Stimulated activated CD8-positive, alpha-beta memory T cell treated with anti-CD3 and anti-CD28 coated beads, Interleukin-15, amount 100 ng/mL, for 24 hours (primary cell): ENCODE measurements around the gene KIR3DL3.
"Not testable (repeated sequence)": the region's sequence is repeated elsewhere in the genome, so short reads cannot be mapped to it uniquely, and the experiment has no call there.

Source experiments
- DNase-seq: peaks from one replicate; pipeline ENCODE4 v3.0.0-alpha.2; 2020; ENCODE audit warnings: low read depth

KIR3DL3 gene

GRCh38 chr19:54731191-54731590 lies 6.9 kb downstream of the KIR3DL3 start:
- no peak for DNase-seq

GRCh38 chr19:54738306-54738705 lies 14.1 kb downstream of the KIR3DL3 start, which contains the start of gene KIR2DL3:
Gene KIR2DL3 (plus strand): TSS chr19:54738513. CDS start chr19:54738546, 33 bp downstream.
- DNase-seq: not testable (repeated sequence)

DNA sequence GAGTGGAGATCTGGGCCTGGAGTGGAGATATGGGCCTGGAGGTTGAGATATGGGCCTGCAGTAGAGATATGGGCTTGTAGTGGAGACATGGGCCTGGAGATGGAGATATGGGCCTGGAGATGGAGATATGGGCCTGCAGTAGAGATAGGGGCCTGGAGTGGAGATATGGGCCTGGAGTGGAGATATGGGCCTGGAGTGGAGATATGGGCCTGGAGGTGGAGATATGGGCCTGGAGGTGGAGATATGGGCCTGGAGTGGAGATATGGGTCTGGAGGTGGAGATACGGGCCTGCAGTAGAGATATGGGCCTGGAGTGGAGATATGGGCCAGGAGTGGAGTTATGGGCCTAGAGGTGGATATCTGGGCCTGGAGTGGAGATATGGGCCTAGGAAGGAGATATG lies 14.5 kb downstream of the KIR3DL3 start:
- no peak for DNase-seq

DNA sequence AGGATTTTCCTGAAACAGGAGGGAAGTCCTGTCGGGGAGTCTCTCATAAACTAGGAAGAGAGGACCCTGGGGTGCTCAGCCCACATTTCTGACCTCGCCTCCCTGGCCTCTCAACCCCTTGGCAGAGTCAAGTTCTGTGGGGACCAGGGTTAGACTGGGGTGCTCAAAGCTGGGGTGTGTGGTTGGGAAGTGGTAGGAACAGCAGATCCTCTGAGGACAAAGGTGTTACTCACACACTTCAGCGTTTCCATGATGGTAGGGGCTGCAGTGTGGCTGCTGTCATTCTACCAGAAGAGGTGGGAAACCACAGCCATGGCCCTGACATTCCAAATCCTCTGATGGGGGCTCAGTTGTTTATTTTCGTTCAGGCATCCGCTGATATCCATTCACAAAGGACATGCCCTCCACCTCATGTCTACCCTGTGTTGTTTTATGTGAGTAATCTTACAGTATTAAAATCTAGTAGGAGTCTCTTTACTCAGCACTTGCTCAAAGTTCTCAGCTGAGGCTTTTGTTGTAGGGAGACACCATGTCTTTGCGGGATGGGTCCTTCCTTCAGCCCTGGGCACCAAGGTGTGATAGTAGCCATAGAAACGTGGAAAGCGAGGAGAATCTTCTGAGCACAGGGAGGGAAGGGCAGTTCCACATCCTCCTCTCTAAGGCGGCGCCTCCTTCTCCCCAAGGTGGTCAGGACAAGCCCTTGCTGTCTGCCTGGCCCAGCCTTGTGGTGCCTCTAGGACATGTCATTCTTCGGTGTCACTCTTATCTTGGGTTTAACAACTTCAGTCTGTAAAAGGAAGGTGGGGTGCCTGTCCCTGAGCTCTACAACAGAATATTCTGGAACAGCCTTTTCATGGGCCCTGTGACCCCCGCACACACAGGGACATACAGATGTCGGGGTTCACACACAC lies 15.6 kb downstream of the KIR3DL3 start:
- DNase-seq: no peak

GRCh38 chr19:54741950-54742349 lies 17.7 kb downstream of the KIR3DL3 start:
- DNase-seq: not testable (repeated sequence)

- DNase-seq: not testable (repeated sequence)
Measured at GRCh38 chr19:54744080-54744479, 19.8 kb downstream of the KIR3DL3 start.

GRCh38 chr19:54747614-54748322 lies 23.5 kb downstream of the KIR3DL3 start:
- DNase-seq: not testable (repeated sequence)

DNA sequence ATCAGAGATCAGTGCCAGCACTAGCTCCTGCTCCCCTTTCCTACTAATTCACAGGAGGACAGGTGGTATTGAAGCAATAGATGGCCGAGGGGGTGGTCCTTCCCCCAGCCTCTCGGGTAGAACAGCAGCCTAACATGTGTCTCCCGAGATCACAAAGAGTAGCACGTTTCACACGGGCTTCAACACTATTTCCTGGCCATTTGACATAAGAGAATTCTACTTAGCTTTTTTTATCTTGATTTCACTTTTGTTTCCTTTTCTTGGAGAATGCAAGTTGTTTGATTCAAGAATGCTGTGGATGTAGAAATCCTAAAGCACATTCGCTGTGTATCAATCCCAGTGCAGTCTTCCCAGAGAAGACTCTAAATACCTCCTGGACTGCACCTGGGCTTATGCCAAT lies 26.0 kb downstream of the KIR3DL3 start:
- DNase-seq: not testable (repeated sequence)

- not testable (repeated sequence) for DNase-seq
Measured at GRCh38 chr19:54756204-54757110, 32.2 kb downstream of the KIR3DL3 start.

GRCh38 chr19:54758577-54758976 lies 34.3 kb downstream of the KIR3DL3 start:
- not testable (repeated sequence) for DNase-seq

- DNase-seq: not testable (repeated sequence)
Measured at GRCh38 chr19:54764219-54764618, 40.0 kb downstream of the KIR3DL3 start.

DNA sequence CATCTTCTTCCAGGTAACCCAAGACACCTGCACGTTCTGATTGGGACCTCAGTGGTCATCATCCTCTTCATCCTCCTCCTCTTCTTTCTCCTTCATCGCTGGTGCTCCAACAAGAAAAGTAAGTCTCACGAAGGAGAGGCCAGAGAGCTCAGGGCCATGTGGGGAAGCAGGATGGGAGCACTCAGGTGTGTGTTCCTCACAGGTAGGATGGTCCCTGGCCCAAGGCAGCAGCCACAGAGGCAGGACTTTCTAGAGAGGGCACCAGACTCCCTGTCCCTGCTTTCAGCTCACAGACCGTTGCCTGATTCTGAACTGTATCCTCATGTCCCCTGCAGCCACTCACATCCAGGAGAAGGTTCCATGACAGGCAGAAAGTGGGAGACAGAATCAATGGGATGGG lies 42.2 kb downstream of the KIR3DL3 start:
- not testable (repeated sequence) for DNase-seq

GRCh38 chr19:54769646-54770045 lies 45.4 kb downstream of the KIR3DL3 start, which contains the start of gene KIR2DL1:
Gene KIR2DL1 (plus strand): TSS chr19:54769793. CDS start chr19:54769851, 58 bp downstream.
- DNase-seq: not testable (repeated sequence)

GRCh38 chr19:54770511-54770910 lies 46.3 kb downstream of the KIR3DL3 start:
- not testable (repeated sequence) for DNase-seq

DNA sequence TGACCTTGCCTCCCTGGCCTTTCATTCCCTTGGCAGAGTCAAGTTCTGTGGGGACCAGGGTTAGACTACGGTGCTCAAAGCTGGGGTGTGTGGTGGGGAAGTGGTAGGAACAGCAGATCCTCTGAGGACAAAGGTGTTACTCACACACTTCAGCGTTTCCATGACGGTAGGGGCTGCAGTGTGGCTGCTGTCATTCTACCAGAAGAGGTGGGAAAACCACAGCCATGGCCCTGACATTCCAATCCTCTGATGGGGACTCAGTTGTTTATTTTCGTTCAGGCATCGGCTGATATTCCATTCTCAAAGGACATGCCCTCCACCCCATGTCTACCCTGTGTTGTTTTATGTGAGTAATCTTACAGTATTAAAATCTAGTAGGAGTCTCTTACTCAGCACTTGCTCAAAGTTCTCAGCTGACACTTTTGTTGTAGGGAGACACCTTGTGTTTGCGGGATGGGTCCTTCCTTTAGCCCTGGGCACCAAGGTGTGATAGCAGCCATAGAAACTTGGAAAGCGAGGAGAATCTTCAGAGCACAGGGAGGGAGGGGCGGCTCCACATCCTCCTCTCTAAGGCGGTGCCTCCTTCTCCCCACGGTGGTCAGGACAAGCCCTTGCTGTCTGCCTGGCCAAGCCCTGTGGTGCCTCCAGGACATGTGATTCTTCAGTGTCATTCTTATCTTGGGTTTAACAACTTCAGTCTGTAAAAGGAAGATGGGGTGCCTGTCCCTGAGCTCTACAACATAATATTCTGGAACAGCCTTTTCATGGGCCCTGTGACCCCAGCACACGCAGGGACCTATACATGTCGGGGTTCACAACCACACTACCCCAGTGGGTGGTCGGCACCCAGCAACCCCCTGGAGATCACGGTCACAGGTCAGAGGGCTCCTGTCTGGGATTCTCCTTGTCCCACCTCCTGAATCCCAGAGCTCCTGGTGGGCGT lies 47.0 kb downstream of the KIR3DL3 start:
- DNase-seq: not testable (repeated sequence)

GRCh38 chr19:54772666-54773065 lies 48.4 kb downstream of the KIR3DL3 start:
- DNase-seq: not testable (repeated sequence)

DNA sequence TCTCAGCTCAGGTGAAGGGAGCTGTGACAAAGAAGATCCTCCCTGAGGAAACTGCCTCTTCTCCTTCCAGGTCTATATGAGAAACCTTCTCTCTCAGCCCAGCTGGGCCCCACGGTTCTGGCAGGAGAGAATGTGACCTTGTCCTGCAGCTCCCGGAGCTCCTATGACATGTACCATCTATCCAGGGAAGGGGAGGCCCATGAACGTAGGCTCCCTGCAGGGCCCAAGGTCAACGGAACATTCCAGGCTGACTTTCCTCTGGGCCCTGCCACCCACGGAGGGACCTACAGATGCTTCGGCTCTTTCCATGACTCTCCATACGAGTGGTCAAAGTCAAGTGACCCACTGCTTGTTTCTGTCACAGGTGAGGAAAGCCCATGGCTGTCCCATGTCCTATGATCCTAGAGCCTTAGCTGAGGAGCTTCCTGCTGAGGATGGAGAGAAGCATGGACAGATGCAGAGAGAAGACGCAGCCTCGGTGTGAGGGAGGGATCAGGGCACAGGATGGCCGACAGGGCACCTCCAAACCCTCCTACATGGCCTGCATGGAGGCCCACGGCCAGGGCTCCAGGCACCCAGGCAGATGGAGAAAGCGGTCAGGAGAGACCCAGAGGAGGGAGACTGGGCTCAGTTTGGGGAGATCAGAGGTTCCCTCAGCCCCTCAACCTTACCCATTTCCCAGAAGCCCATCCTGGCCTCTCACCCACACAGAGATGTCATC lies 51.0 kb downstream of the KIR3DL3 start:
- DNase-seq: not testable (repeated sequence)

DNA sequence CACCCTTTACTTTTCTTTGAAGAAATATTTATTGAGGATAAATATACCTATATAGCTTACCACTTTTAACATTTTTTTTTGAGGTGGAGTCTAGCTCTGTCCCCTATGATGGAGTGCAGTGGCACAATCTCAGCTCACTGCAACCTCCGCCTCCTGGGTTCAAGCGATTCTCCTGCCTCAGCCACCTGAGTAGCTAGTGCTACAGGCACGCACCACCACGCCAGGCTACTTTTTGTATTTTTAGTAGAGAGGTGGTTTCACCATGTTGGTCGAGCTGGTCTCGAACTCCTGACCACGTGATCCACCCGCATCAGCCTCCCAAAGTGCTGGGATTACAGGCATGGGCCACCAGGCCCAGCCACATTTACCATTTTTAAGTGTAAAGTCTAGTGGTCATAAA lies 51.6 kb downstream of the KIR3DL3 start:
- not testable (repeated sequence) for DNase-seq

DNA sequence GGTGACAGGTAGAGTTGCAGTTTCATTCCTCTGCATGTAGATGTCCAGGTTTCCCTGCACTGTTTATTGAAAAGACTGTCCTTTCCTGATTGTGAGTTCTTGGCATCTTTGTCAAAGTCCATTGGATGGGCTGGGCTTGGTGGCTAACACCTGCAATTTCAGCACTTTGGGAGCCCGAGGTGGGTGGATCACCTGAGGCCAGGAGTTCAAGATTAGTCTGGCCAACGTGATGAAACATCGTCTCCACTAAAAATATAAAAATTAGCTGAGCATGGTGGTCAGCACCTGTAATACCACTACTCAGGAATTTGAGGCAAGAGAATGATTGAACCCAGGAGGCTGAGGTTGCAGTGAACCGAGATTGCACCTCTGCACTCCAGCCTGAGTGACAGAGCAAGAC lies 53.6 kb downstream of the KIR3DL3 start:
- not testable (repeated sequence) for DNase-seq

DNA sequence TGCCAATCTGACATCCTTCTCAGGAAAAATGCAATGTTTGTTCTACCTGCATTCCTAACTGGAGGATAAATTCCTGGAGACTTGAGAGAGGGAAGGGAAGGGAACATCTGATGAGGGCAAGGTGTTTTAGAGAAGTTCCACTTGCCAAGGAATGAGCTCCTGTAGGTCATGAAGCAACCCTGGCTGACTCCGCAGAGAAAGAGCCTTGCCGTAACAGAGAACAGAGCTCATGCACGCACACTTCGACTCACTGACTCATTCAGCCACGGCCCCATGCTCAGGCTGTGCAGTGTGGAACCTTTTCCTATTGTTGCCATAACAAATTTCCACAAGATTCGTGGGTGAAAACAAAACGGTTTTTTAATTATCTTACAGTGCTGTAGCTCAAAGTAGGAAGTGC lies 54.7 kb downstream of the KIR3DL3 start:
- not testable (repeated sequence) for DNase-seq
